H9 (cell line): ENCODE results near the gene GPR150. TPM values are rescaled to one million over a fixed set of nuclear protein-coding genes. Genes with fewer than 3 reads are reported as not detected.

Source experiments
- DNase-seq: peaks from one replicate; pipeline ENCODE4 v3.0.0-alpha.2; 2017
- H2AFZ ChIP-seq: one replicate; pipeline ENCODE4 v1.6.1; 2013; ENCODE audit warnings: mild to moderate bottlenecking, low read length, control low read depth, moderate library complexity
- H2AK5ac ChIP-seq: 2 replicates; pipeline ENCODE4 v1.6.1; 2013; ENCODE audit warnings: low read length, control low read depth, mixed read lengths; ENCODE audit not compliant: insufficient read length
- H2BK120ac ChIP-seq: one replicate; pipeline ENCODE4 v1.6.1; 2013; ENCODE audit warnings: low read depth, mild to moderate bottlenecking, low read length, control low read depth, inconsistent platforms; ENCODE audit not compliant: poor library complexity, severe bottlenecking
- H2BK12ac ChIP-seq: 2 replicates; pipeline ENCODE4 v1.6.1; 2013; ENCODE audit warnings: low read length, control low read depth, mixed read lengths, low read depth; ENCODE audit not compliant: insufficient read length
- H2BK15ac ChIP-seq: 2 replicates; pipeline ENCODE4 v1.6.1; 2013; ENCODE audit warnings: low read depth, low read length, control low read depth
- H2BK20ac ChIP-seq: one replicate; pipeline ENCODE4 v1.6.1; 2013; ENCODE audit warnings: low read depth, mild to moderate bottlenecking, low read length, control low read depth, inconsistent platforms; ENCODE audit not compliant: poor library complexity, severe bottlenecking
- H2BK5ac ChIP-seq: 2 replicates; pipeline ENCODE4 v1.6.1; 2013; ENCODE audit warnings: low read length, control low read depth, mixed read lengths; ENCODE audit not compliant: insufficient read length
- H3K14ac ChIP-seq: 2 replicates; pipeline ENCODE4 v1.6.1; 2013; ENCODE audit warnings: low read length, control low read depth; ENCODE audit not compliant: insufficient read depth
- H3K18ac ChIP-seq: 2 replicates; pipeline ENCODE4 v1.6.1; 2013; ENCODE audit warnings: low read depth, mild to moderate bottlenecking, mixed read lengths, low read length, control low read depth; ENCODE audit not compliant: insufficient read length
- H3K23ac ChIP-seq: 2 replicates; pipeline ENCODE4 v1.6.1; 2013; ENCODE audit warnings: low read length, control low read depth, mixed read lengths, low read depth; ENCODE audit not compliant: insufficient read length
- H3K23me2 ChIP-seq: 2 replicates; pipeline ENCODE4 v1.6.1; 2013; ENCODE audit warnings: low read depth, mild to moderate bottlenecking, mixed read lengths, low read length, control low read depth; ENCODE audit not compliant: insufficient read length, poor library complexity, severe bottlenecking
- H3K27ac ChIP-seq: 2 replicates; pipeline ENCODE4 v1.5.1; 2013; ENCODE audit warnings: low read length, control low read depth, mixed read lengths, low read depth; ENCODE audit not compliant: insufficient read length
- H3K27me3 ChIP-seq: 2 replicates; pipeline ENCODE4 v1.6.1; 2013; ENCODE audit warnings: low read length, control low read depth, inconsistent platforms; ENCODE audit not compliant: insufficient read depth
- H3K4ac ChIP-seq: 2 replicates; pipeline ENCODE4 v1.6.1; 2013; ENCODE audit warnings: low read depth, mild to moderate bottlenecking, control low read depth, inconsistent platforms, low read length, moderate library complexity
- H3K4me1 ChIP-seq: 2 replicates; pipeline ENCODE4 v1.6.1; 2013; ENCODE audit warnings: low read length, control low read depth, inconsistent platforms; ENCODE audit not compliant: insufficient read depth
- H3K4me2 ChIP-seq: 2 replicates; pipeline ENCODE4 v1.6.1; 2013; ENCODE audit warnings: low read length, control low read depth, mixed read lengths; ENCODE audit not compliant: insufficient read length, insufficient read depth
- H3K56ac ChIP-seq: 2 replicates; pipeline ENCODE4 v1.6.1; 2013; ENCODE audit warnings: low read depth, mild to moderate bottlenecking, mixed read lengths, low read length, control low read depth; ENCODE audit not compliant: insufficient read length
- H3K79me1 ChIP-seq: 2 replicates; pipeline ENCODE4 v1.6.1; 2013; ENCODE audit warnings: low read depth, mild to moderate bottlenecking, moderate library complexity, low read length, control low read depth, inconsistent platforms; ENCODE audit not compliant: insufficient read depth, poor library complexity, severe bottlenecking
- H3K79me2 ChIP-seq: 2 replicates; pipeline ENCODE4 v1.6.1; 2013; ENCODE audit warnings: low read length, control low read depth, inconsistent platforms; ENCODE audit not compliant: insufficient read depth
- H3K9ac ChIP-seq: 2 replicates; pipeline ENCODE4 v1.6.1; 2013; ENCODE audit warnings: low read length, control low read depth, mixed read lengths; ENCODE audit not compliant: insufficient read length; ENCODE audit errors: extremely low read depth
- H3K9me3 ChIP-seq: one replicate; pipeline ENCODE4 v1.6.1; 2013; ENCODE audit warnings: low read depth, low read length, inconsistent platforms; ENCODE audit not compliant: control insufficient read depth
- H3T11ph ChIP-seq: one replicate; pipeline ENCODE4 v1.6.1; 2013; ENCODE audit warnings: mild to moderate bottlenecking, low read length, control low read depth, inconsistent platforms
- H4K20me1 ChIP-seq: one replicate; pipeline ENCODE4 v1.6.1; 2013; ENCODE audit not compliant: control insufficient read depth, insufficient read length, insufficient read depth
- H4K5ac ChIP-seq: 2 replicates; pipeline ENCODE4 v1.6.1; 2013; ENCODE audit warnings: low read depth, mild to moderate bottlenecking, mixed read lengths, low read length, control low read depth; ENCODE audit not compliant: insufficient read length
- H4K8ac ChIP-seq: replicated peaks from 2 replicates; pipeline ENCODE4 v1.6.1; 2013; ENCODE audit warnings: low read length, control low read depth, mixed read lengths, low read depth; ENCODE audit not compliant: insufficient read length
- H4K91ac ChIP-seq: 2 replicates; pipeline ENCODE4 v1.6.1; 2013; ENCODE audit warnings: low read depth, mild to moderate bottlenecking, moderate library complexity, mixed read lengths, low read length, control low read depth; ENCODE audit not compliant: insufficient read length
- H3K27ac Mint-ChIP-seq, 3 experiments: 2 replicates in 2 of 3; 3 replicates in 1 of 3; pipeline ENCODE4 v1.8.0; 2020 to 2021; ENCODE audit warnings: mixed read lengths in 3 of 3, mild to moderate bottlenecking in 1 of 3, moderate library complexity in 1 of 3
- H3K27me3 Mint-ChIP-seq: 2 replicates; pipeline ENCODE4 v1.8.0; 2021; ENCODE audit warnings: low read depth, mild to moderate bottlenecking, moderate library complexity, mixed read lengths
- H3K36me3 Mint-ChIP-seq, 3 experiments: 2 replicates in 2 of 3; 3 replicates in 1 of 3; pipeline ENCODE4 v1.8.0; 2020 to 2021; ENCODE audit warnings: low read depth in 3 of 3, mixed read lengths in 3 of 3; ENCODE audit not compliant: insufficient read depth in 1 of 3
- H3K4me1 Mint-ChIP-seq, 2 experiments: 2 replicates each; pipeline ENCODE4 v1.8.0; 2020; ENCODE audit warnings: mixed read lengths in 2 of 2
- H3K4me3 Mint-ChIP-seq, 2 experiments: 2 replicates in 1 of 2; 3 replicates in 1 of 2; pipeline ENCODE4 v1.8.0; 2020 to 2021; ENCODE audit warnings: mild to moderate bottlenecking in 2 of 2, mixed read lengths in 2 of 2, moderate library complexity in 1 of 2
- H3K9me3 Mint-ChIP-seq, 2 experiments: 2 replicates in 1 of 2; 3 replicates in 1 of 2; pipeline ENCODE4 v1.8.0; 2020; ENCODE audit warnings: mild to moderate bottlenecking in 2 of 2, mixed read lengths in 2 of 2, moderate library complexity in 1 of 2
- WGBS: extraction: QIAGEN DNeasy Blood & Tissue Kit; methylation state at CpG from one replicate; pipeline ENCODE4 v1.1.7; 2013; ENCODE audit warnings: missing lambda C conversion rate, low lambda C conversion rate, mixed read lengths; ENCODE audit not compliant: insufficient read length; ENCODE audit errors: extremely low coverage; 5-methylcytosine and 5-hydroxymethylcytosine counted together
- total RNA-seq: library from RNA; stranded (reverse); gene quantifications from 2 replicates; pipeline ENCODE4 v1.2.1, GENCODE V29; 2021
- TF ChIP-seq, protein P1 (sequence below): fragments of 200-600 bp; sonication (generic); conservative IDR thresholded peaks from 3 replicates; pipeline ENCODE4 v1.8.0; 2021; ENCODE audit warnings: antibody characterized with exemption, mild to moderate bottlenecking

The GPR150 gene
- total RNA-seq, 1 experiment from 2014 or later = not detected

DNA sequence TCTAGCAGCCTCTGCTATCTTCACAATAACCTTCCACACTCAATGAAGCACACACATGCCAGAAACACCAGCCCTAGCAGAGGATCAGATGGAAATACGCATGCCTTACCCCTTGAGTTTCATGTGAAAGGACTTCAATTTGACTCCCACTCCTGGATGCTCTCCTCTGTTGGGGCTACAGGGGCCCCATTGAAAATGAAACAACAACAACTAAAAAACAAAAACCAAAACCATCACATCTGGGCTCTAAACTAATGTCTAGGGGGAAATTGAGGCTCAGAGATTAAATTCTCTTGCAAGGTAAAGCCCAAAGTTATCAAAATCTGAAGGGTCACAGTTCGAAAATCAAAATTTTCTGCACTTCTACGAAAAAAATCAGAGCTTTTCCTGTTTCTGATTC lies 18.7 kb downstream of the GPR150 start:
- H3K18ac ChIP-seq = no peak overlapping the region
- no peaks in the 10 kb centered on the region for H3K9me3 ChIP-seq
- no peaks in the 10 kb centered on the region for H3K4me1 Mint-ChIP-seq
- H3K27me3 ChIP-seq = no peaks in the 10 kb centered on the region
- H2BK5ac ChIP-seq = no peak overlapping the region
- H3K14ac ChIP-seq = no peak overlapping the region
- no peak overlapping the region for H3K4me3 Mint-ChIP-seq
- no peaks in the 10 kb centered on the region for H3K4me1 ChIP-seq
- H3K9ac ChIP-seq = no peak overlapping the region
- H3K56ac ChIP-seq = no peak overlapping the region
- TF ChIP-seq, protein P1, sequence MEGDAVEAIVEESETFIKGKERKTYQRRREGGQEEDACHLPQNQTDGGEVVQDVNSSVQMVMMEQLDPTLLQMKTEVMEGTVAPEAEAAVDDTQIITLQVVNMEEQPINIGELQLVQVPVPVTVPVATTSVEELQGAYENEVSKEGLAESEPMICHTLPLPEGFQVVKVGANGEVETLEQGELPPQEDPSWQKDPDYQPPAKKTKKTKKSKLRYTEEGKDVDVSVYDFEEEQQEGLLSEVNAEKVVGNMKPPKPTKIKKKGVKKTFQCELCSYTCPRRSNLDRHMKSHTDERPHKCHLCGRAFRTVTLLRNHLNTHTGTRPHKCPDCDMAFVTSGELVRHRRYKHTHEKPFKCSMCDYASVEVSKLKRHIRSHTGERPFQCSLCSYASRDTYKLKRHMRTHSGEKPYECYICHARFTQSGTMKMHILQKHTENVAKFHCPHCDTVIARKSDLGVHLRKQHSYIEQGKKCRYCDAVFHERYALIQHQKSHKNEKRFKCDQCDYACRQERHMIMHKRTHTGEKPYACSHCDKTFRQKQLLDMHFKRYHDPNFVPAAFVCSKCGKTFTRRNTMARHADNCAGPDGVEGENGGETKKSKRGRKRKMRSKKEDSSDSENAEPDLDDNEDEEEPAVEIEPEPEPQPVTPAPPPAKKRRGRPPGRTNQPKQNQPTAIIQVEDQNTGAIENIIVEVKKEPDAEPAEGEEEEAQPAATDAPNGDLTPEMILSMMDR = no peak
- H3K79me1 ChIP-seq = no peaks in the 10 kb centered on the region
- H3T11ph ChIP-seq = no peak overlapping the region
- H4K5ac ChIP-seq = no peak overlapping the region
- no peak overlapping the region for H2BK12ac ChIP-seq
- no peak overlapping the region for H2AK5ac ChIP-seq
- H4K20me1 ChIP-seq = no peaks in the 10 kb centered on the region
- no peaks in the 10 kb centered on the region for H3K79me2 ChIP-seq
- H3K23ac ChIP-seq = no peak overlapping the region
- no peak overlapping the region for H2BK20ac ChIP-seq
- no peak overlapping the region for H3K27ac ChIP-seq
- no peak overlapping the region for H2AFZ ChIP-seq
- no peaks in the 10 kb centered on the region for H3K23me2 ChIP-seq
- no peak overlapping the region for H3K27ac Mint-ChIP-seq
- H4K91ac ChIP-seq = no peak overlapping the region
- no peak overlapping the region for H4K8ac ChIP-seq
- no peak overlapping the region for H2BK120ac ChIP-seq
- no peak for DNase-seq
- no peaks in the 10 kb centered on the region; a peak in 1 of 5 replicates for H3K9me3 Mint-ChIP-seq
- peaks cover 2% of the 10 kb centered on the region for H3K27me3 Mint-ChIP-seq
- no CpG with 5 or more reads among the region's 3 CpGs for WGBS
- H3K36me3 Mint-ChIP-seq = no peaks in the 10 kb centered on the region
- no peak overlapping the region for H2BK15ac ChIP-seq
- no peak overlapping the region for H3K4me2 ChIP-seq
- no peak overlapping the region for H3K4ac ChIP-seq
